Right lobe of liver (tissue), 6 donors: Measurements from ENCODE around the gene ERBB4. TPM values are rescaled to one million over a fixed set of nuclear protein-coding genes. Genes with fewer than 3 reads are reported as not detected.

ENCODE experiments used
- ATAC-seq, 4 donors: fragments of 200-7000 bp; cut with Tn5 transposase; one replicate each; pipeline ENCODE4 v1.9.1; 2020; ENCODE audit warnings: mild to moderate bottlenecking in 4 of 4, moderate library complexity in 4 of 4
- DNase-seq, 3 donors: peaks; one replicate each; pipeline ENCODE4 v3.0.0-alpha.2; 2020
- H3K27ac ChIP-seq, 3 donors: fragments of 200-600 bp; one replicate each; pipeline ENCODE4 v1.8.0; 2022
- H3K27me3 ChIP-seq, 2 donors: fragments of 200-600 bp; one replicate each; pipeline ENCODE4 v1.8.0; 2022
- H3K36me3 ChIP-seq, 4 donors: fragments of 200-600 bp; sonication (generic) in 1 of 4; one replicate each; pipeline versions ENCODE4 v1.5.1 to v1.8.0; 2017 to 2022; ENCODE audit warnings: control low read depth in 1 of 4
- H3K4me1 ChIP-seq, 4 donors: fragments of 200-600 bp; sonication (generic) in 1 of 4; one replicate each; pipeline versions ENCODE4 v1.5.1 to v1.8.0; 2017 to 2022; ENCODE audit warnings: control low read depth in 1 of 4
- H3K4me3 ChIP-seq, 3 donors: fragments of 200-600 bp; one replicate each; pipeline ENCODE4 v1.8.0; 2022
- H3K9me3 ChIP-seq, 4 donors: fragments of 200-600 bp; sonication (generic) in 1 of 4; one replicate each; pipeline versions ENCODE4 v1.5.1 to v1.8.0; 2017 to 2022; ENCODE audit warnings: control low read depth in 1 of 4
- CTCF ChIP-seq, 4 donors: fragments of 200-600 bp in 3 of 4; fragments of 450-650 bp in 1 of 4; IDR thresholded peaks; one replicate each; pipeline versions ENCODE4 v1.5.1 to v1.8.0; 2016 to 2022; ENCODE audit warnings: antibody characterized with exemption in 4 of 4, mild to moderate bottlenecking in 2 of 4
- POLR2A ChIP-seq: fragments of 450-650 bp; IDR thresholded peaks from one replicate; pipeline ENCODE4 v1.6.1; 2017; ENCODE audit warnings: antibody characterized with exemption, mild to moderate bottlenecking
- WGBS: methylation state at CpG from one replicate; pipeline ENCODE4 v1.1.6; 2018; ENCODE audit warnings: low coverage, low lambda C conversion rate; ENCODE audit not compliant: insufficient coverage; ENCODE audit errors: missing lambda C conversion rate; 5-methylcytosine and 5-hydroxymethylcytosine counted together
- intact Hi-C, 2 donors: fragments of 100-400 bp; cut with DNase I; formaldehyde crosslinking; loops; one replicate each; pipeline versions ENCODE4 v1.11.2 to v1.14.1; 2022
- total RNA-seq, 6 experiments: library from RNA; depleted of rRNA in 2 of 6; stranded (reverse); fragments of >200 nt in 2 of 6; fragmentation: NEBNext Ultra II Directional in 3 of 6; extraction: Animal tissue kit (Norgen Biotek cat#: 25700) in 3 of 6; gene quantifications; one replicate each; pipeline versions ENCODE4 v1.1.0 to v1.2.4, GENCODE V29; 2016 to 2023
- donor health status: DM: no; HTN: yes; CAD: no.
- donor health status: DM: no; HTN: no; CAD: no.
- donor health status: DM: no; HTN: no; CAD: no.
- donor health status: DM: no; HTN: yes; CAD: no.
- donor health status: DM: no; HTN: yes; CAD: no.

The ERBB4 gene
- total RNA-seq, 6 experiments from 2014 or later: 0.02 to 0.59 (median 0.08) TPM; not detected in 2

GRCh38 chr2:212098966-212099365 is 439.6 kb downstream of the ERBB4 start:
- H3K9me3 ChIP-seq: no peaks in the 10 kb centered on the region
- no peaks in the 10 kb centered on the region for H3K27me3 ChIP-seq
- H3K36me3 ChIP-seq: no peaks in the 10 kb centered on the region
- TF ChIP-seq CTCF (IDR thresholded peaks at IDR 0.05) (no peak), POLR2A (no peak)
- H3K4me1 ChIP-seq: no peaks in the 10 kb centered on the region
- H3K27ac ChIP-seq: no peak overlapping the region
- DNase-seq: no peak
- H3K4me3 ChIP-seq: no peak overlapping the region
- intact Hi-C loops: no loop called here
- no peak for ATAC-seq

- 38% methylated on average over 1 of the region's 1 CpG for WGBS
- ATAC-seq (no peak), DNase-seq (no peak)
- no peaks in the 10 kb centered on the region for H3K36me3 ChIP-seq
- no peak for TF ChIP-seq POLR2A
- TF ChIP-seq CTCF (IDR thresholded peaks at IDR 0.05): no peak
- intact Hi-C loops: no loop called here
- H3K4me3 ChIP-seq: no peak overlapping the region
- H3K27ac ChIP-seq: no peak overlapping the region
- no peaks in the 10 kb centered on the region for H3K9me3 ChIP-seq
- H3K27me3 ChIP-seq: no peaks in the 10 kb centered on the region
- no peaks in the 10 kb centered on the region for H3K4me1 ChIP-seq
Measured at GRCh38 chr2:212097001-212097400, 441.6 kb downstream of the ERBB4 start.

DNA sequence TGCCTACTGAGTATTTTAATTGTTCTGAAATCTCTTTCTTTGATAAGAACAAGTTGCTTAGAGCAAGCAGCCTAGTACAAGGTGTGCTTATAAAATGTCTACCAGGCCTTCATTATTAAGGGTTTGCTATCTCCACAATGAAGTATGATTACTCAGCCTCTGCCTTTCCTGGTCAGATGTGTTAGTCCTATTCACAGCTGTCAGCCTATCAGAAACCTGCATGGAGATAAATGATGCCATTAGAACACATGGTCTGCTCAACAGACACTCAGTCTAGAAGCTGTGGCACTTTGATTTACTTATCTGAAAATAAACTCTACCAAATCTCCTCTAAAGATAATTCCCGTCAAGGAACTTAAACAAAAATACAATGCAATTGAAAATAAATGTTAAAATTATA is 448.7 kb downstream of the ERBB4 start:
- Histone ChIP-seq H3K27me3 (no peaks in the 10 kb centered on the region), H3K27ac (no peak overlapping the region), H3K9me3 (no peaks in the 10 kb centered on the region), H3K36me3 (no peaks in the 10 kb centered on the region), H3K4me3 (no peak overlapping the region), H3K4me1 (no peaks in the 10 kb centered on the region)
- no peak for ATAC-seq
- intact Hi-C loops: no loop called here
- DNase-seq: no peak
- TF ChIP-seq POLR2A (no peak), CTCF (IDR thresholded peaks at IDR 0.05) (no peak)
- 31% methylated on average over 1 of the region's 1 CpG for WGBS

- intact Hi-C loops: no loop called here
- H3K4me1 ChIP-seq: no peaks in the 10 kb centered on the region
- no peaks in the 10 kb centered on the region for H3K9me3 ChIP-seq
- WGBS: 9% methylated on average over 1 of the region's 1 CpG
- no peaks in the 10 kb centered on the region for H3K27me3 ChIP-seq
- DNase-seq (no peak), ATAC-seq (no peak)
- TF ChIP-seq POLR2A: no peak
- TF ChIP-seq CTCF (IDR thresholded peaks at IDR 0.05): no peak
- no peak overlapping the region for H3K27ac ChIP-seq
- H3K4me3 ChIP-seq: no peak overlapping the region
- no peaks in the 10 kb centered on the region for H3K36me3 ChIP-seq
Measured at GRCh38 chr2:212088353-212088752, 450.2 kb downstream of the ERBB4 start.

DNA sequence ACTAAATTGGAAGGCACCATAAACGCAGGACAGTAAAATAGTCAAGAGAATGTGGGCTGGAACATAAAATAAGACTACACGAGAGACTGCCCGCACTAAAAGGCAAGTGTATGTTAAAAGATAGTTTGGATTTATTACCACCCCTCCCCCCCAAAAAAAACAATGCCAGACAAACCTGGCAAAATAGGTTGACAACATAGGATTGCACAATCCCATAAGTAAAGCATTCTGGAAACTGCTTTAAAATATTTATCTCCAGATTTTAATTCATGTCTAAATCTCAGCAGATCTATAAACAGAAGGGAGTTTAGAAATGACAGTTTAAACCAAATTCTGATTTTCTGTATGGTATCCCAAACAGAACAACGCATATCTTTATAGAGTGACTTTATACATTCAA is 455.1 kb downstream of the ERBB4 start:
- no peak overlapping the region for H3K27ac ChIP-seq
- intact Hi-C loops: no loop called here
- ATAC-seq (no peak), DNase-seq (no peak)
- H3K27me3 ChIP-seq: no peaks in the 10 kb centered on the region
- WGBS: 69% methylated on average over 4 of the region's 4 CpGs
- H3K4me3 ChIP-seq: no peak overlapping the region
- no peak for TF ChIP-seq POLR2A
- TF ChIP-seq CTCF (IDR thresholded peaks at IDR 0.05): no peak
- no peaks in the 10 kb centered on the region for H3K4me1 ChIP-seq
- no peaks in the 10 kb centered on the region for H3K9me3 ChIP-seq
- H3K36me3 ChIP-seq: no peaks in the 10 kb centered on the region
